IMR-90 (cell line): ENCODE results near the gene NUDT8. TPM values are rescaled to one million over a fixed set of nuclear protein-coding genes. Genes with fewer than 3 reads are reported as not detected.

ENCODE experiments used
- microRNA-seq, 2 experiments: library from miRNA; stranded (forward) in 1 of 2; unstranded in 1 of 2; fragments of 10-50 nt in 1 of 2; fragments of <30 nt in 1 of 2; gene quantifications in 1 of 2; microRNA quantifications in 1 of 2; one replicate each; pipeline versions ENCODE3 to v1.1.0; 2013 to 2020; ENCODE audit not compliant: insufficient read depth in 1 of 2, insufficient read length in 1 of 2, unreplicated experiment in 1 of 2
- polyA plus RNA-seq, 3 experiments: library from polyadenylated mRNA; depleted of rRNA; stranded (reverse); fragments of >200 nt; gene quantifications; 2 replicates each; pipeline ENCODE4 v1.2.3, GENCODE V29; 2012; ENCODE audit warnings: low replicate concordance in 1 of 3
- small RNA-seq, 5 experiments: library from RNA; depleted of rRNA; stranded (forward); fragments of <200 nt; gene quantifications; one replicate each; pipeline ENCODE3, GENCODE V24; 2012
- total RNA-seq: library from RNA; depleted of rRNA; stranded (reverse); fragments of >200 nt; gene quantifications from 2 replicates; pipeline ENCODE4 v1.2.3, GENCODE V29; 2012; rRNA removed

NUDT8 gene
- total and polyA plus RNA-seq, 2 of the 4 experiments (the other 2 are of a cell fraction) = 1.4 to 2.5 TPM

Small RNA genes lying within 50 kb of the gene (microRNA-seq; reads per million reads assigned to microRNA genes)
- not detected for gene AP003385.3 (ENCODE audit: insufficient read depth, insufficient read length)

Small RNA genes lying within 50 kb of the gene (small RNA-seq; reads per million reads assigned to genes)
- gene AP003385.3 = 0 reads per million in 5 experiments

Other genes with a start within 250 kb of the NUDT8 start
- 1.9 and 2.0 TPM in 2 replicates for gene RAD9A, start 238.0 kb downstream of the NUDT8 start, total RNA-seq
- gene RAD9A, start 238.0 kb downstream of the NUDT8 start, polyA plus RNA-seq (2012; rRNA removed) = 10.3 and 12.6 TPM in 2 replicates
- 294 and 313 TPM in 2 replicates for gene PPP1CA, start 228.1 kb downstream of the NUDT8 start, total RNA-seq
- 228 and 260 TPM in 2 replicates for gene PPP1CA, start 228.1 kb downstream of the NUDT8 start, polyA plus RNA-seq (2012; rRNA removed)
- gene TBC1D10C, start 225.9 kb downstream of the NUDT8 start, total RNA-seq = under 0.01 and 0.18 TPM in 2 replicates
- gene TBC1D10C, start 225.9 kb downstream of the NUDT8 start, polyA plus RNA-seq (2012; rRNA removed) = 0.07 and 0.11 TPM in 2 replicates
- gene CARNS1, start 214.3 kb downstream of the NUDT8 start, total RNA-seq = under 0.01 TPM in 2 replicates
- gene CARNS1, start 214.3 kb downstream of the NUDT8 start, polyA plus RNA-seq (2012; rRNA removed) = 0.23 and 0.32 TPM in 2 replicates
- gene RPS6KB2, start 201.4 kb downstream of the NUDT8 start, total RNA-seq = 47.8 and 58.4 TPM in 2 replicates
- 50.7 and 55.3 TPM in 2 replicates for gene RPS6KB2, start 201.4 kb downstream of the NUDT8 start, polyA plus RNA-seq (2012; rRNA removed)
- not detected in 2 replicates for gene PTPRCAP, start 192.3 kb downstream of the NUDT8 start, total RNA-seq
- 0.14 and 0.24 TPM in 2 replicates for gene PTPRCAP, start 192.3 kb downstream of the NUDT8 start, polyA plus RNA-seq (2012; rRNA removed)
- 76.4 and 79.4 TPM in 2 replicates for gene CORO1B, start 186.5 kb downstream of the NUDT8 start, total RNA-seq
- gene CORO1B, start 186.5 kb downstream of the NUDT8 start, polyA plus RNA-seq (2012; rRNA removed) = 138 and 151 TPM in 2 replicates
- not detected in 2 replicates for gene GPR152, start 177.2 kb downstream of the NUDT8 start, total RNA-seq
- gene GPR152, start 177.2 kb downstream of the NUDT8 start, polyA plus RNA-seq (2012; rRNA removed) = not detected in 2 replicates
- not detected in 2 replicates for gene CABP4, start 174.6 kb downstream of the NUDT8 start, total RNA-seq
- gene CABP4, start 174.6 kb downstream of the NUDT8 start, polyA plus RNA-seq (2012; rRNA removed) = not detected in 2 replicates
- gene TMEM134, start 160.7 kb downstream of the NUDT8 start, total RNA-seq = 12.5 and 18.9 TPM in 2 replicates
- 55.0 and 64.4 TPM in 2 replicates for gene TMEM134, start 160.7 kb downstream of the NUDT8 start, polyA plus RNA-seq (2012; rRNA removed)
- 91.4 and 95.5 TPM in 2 replicates for gene AIP, start 146.9 kb downstream of the NUDT8 start, total RNA-seq
- 122 and 130 TPM in 2 replicates for gene AIP, start 146.9 kb downstream of the NUDT8 start, polyA plus RNA-seq (2012; rRNA removed)
- 4.7 and 5.0 TPM in 2 replicates for gene PITPNM1, start 124.6 kb downstream of the NUDT8 start, total RNA-seq
- gene PITPNM1, start 124.6 kb downstream of the NUDT8 start, polyA plus RNA-seq (2012; rRNA removed) = 15.4 and 18.3 TPM in 2 replicates
- gene CDK2AP2, start 121.8 kb downstream of the NUDT8 start, total RNA-seq = 8.1 and 9.2 TPM in 2 replicates
- 44.7 and 49.8 TPM in 2 replicates for gene CDK2AP2, start 121.8 kb downstream of the NUDT8 start, polyA plus RNA-seq (2012; rRNA removed)
- not detected in 2 replicates for gene CABP2, start 106.5 kb downstream of the NUDT8 start, total RNA-seq
- not detected in 2 replicates for gene CABP2, start 106.5 kb downstream of the NUDT8 start, polyA plus RNA-seq (2012; rRNA removed)
- gene GSTP1, start 46.1 kb downstream of the NUDT8 start, total RNA-seq = 947 and 1,000 TPM in 2 replicates
- 1,539 and 1,653 TPM in 2 replicates for gene GSTP1, start 46.1 kb downstream of the NUDT8 start, polyA plus RNA-seq (2012; rRNA removed)
- gene NDUFV1, start 23.0 kb downstream of the NUDT8 start, total RNA-seq = 119 and 120 TPM in 2 replicates
- gene NDUFV1, start 23.0 kb downstream of the NUDT8 start, polyA plus RNA-seq (2012; rRNA removed) = 133 and 148 TPM in 2 replicates
- gene TBX10, start 9.8 kb upstream of the NUDT8 start, total RNA-seq = not detected in 2 replicates
- gene TBX10, start 9.8 kb upstream of the NUDT8 start, polyA plus RNA-seq (2012; rRNA removed) = not detected in 2 replicates
- not detected in 2 replicates for gene ACY3, start 20.8 kb upstream of the NUDT8 start, total RNA-seq
- not detected in 2 replicates for gene ACY3, start 20.8 kb upstream of the NUDT8 start, polyA plus RNA-seq (2012; rRNA removed)
- gene ALDH3B2, start 44.7 kb upstream of the NUDT8 start, total RNA-seq = not detected in 2 replicates
- gene ALDH3B2, start 44.7 kb upstream of the NUDT8 start, polyA plus RNA-seq (2012; rRNA removed) = not detected in 2 replicates